Measurements from ENCODE around the gene EFCAB8.

DNA sequence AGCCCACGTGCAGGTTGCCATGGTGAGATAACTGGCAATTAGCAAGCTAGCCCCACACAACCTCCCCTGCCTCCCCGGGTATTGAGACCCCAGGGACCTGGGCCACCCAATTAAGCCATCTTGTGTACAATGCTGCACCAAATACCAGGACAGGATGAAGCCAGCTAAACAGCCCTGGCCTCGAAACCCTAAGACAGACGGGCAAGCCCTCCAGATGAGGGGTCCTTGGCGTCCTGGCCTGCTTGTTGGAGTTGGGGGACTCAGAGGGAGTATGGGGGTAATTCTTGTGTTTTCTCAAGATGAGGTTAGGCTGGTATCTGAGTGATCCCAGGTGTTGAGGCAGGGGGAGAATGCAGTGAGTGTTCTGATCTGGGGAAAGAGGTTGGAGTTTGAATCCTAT, 47.8 kb upstream of the EFCAB8 start:
- no peak for TF ChIP-seq CTCF (IDR thresholded peaks at IDR 0.05 in 4 of 5, conservative IDR thresholded peaks at IDR 0.05 in 1 of 5)
- no peak for TF ChIP-seq POLR2A (IDR thresholded peaks at IDR 0.05)

Data from gastrocnemius medialis (tissue), 4 donors.